HCT116 (cell line): ENCODE results near the gene GJA10. TPM values are rescaled to one million over a fixed set of nuclear protein-coding genes. Genes with fewer than 3 reads are reported as not detected.

Source experiments
- ATAC-seq: fragments of 200-7000 bp; cut with Tn5 transposase; 2 replicates; pipeline ENCODE4 v1.9.1; 2020; ENCODE audit warnings: mild to moderate bottlenecking, moderate library complexity
- BruUV-seq: library from RNA; stranded (reverse); fragments of 400-500 nt; replicated peaks from 2 replicates; lab custom pipeline; 2021; lab: Mats Ljungman, UMichigan
- CTCF ChIA-PET: fragments of 300-600 bp; sonication (Branson Sonifier 250); formaldehyde crosslinking; loops from one replicate; lab custom pipeline; 2021; ENCODE audit warnings: antibody characterized with exemption; lab: Charles Lee
- POLR2A ChIA-PET: fragments of 300-600, 350-600 bp; sonication (Branson Sonifier 250); formaldehyde crosslinking; loops from one replicate; lab custom pipeline; 2021; ENCODE audit warnings: antibody characterized with exemption; lab: Charles Lee
- RAD21 ChIA-PET, 2 experiments: fragments of 300-600 bp; sonication (Branson Sonifier 250); formaldehyde crosslinking; loops; one replicate each; lab custom pipeline; 2023; ENCODE audit warnings: low total read pairs in 2 of 2; ENCODE audit not compliant: uncharacterized antibody in 2 of 2, unreplicated experiment in 2 of 2, low non-redundant PET in 1 of 2; lab: Charles Lee
- DNase-seq: peaks from one replicate; pipeline ENCODE4 v3.0.0-alpha.2; 2010; ENCODE audit warnings: low read depth, low spot score
- H2AFZ ChIP-seq: fragments of 200-600 bp; shearing (Covaris generic), sonication (generic); 2 replicates; pipeline ENCODE4 v1.6.1; 2017; ENCODE audit warnings: low read depth, mixed run types, mixed read lengths, antibody characterized with exemption, low read length; ENCODE audit not compliant: poor library complexity, severe bottlenecking
- H3K27ac ChIP-seq: 2 replicates; pipeline ENCODE4 v1.5.1; 2012; ENCODE audit warnings: low read depth, low read length
- H3K27me3 ChIP-seq: fragments of 200-600 bp; sonication (generic); 2 replicates; pipeline ENCODE4 v1.6.1; 2016; ENCODE audit warnings: mixed run types, low read length, mixed read lengths; ENCODE audit not compliant: insufficient read depth
- H3K36me3 ChIP-seq, 2 experiments: fragments of 200-500 bp in 1 of 2; fragments of 200-600 bp in 1 of 2; sonication (Bioruptor generic) in 1 of 2; sonication (generic) in 1 of 2; 2 replicates each; pipeline versions ENCODE4 v1.5.1 to v1.6.1; 2014 to 2016; ENCODE audit warnings: low read length in 2 of 2, inconsistent platforms in 1 of 2, mixed read lengths in 1 of 2, mixed run types in 1 of 2; ENCODE audit not compliant: insufficient read depth in 2 of 2, control insufficient read depth in 1 of 2
- H3K4me1 ChIP-seq, 2 experiments: fragments of 200-600 bp in 1 of 2; sonication (generic) in 1 of 2; 2 replicates each; pipeline versions ENCODE4 v1.5.1 to v1.6.1; 2012 to 2017; ENCODE audit warnings: low read length in 2 of 2, inconsistent platforms in 1 of 2, mild to moderate bottlenecking in 1 of 2, mixed read lengths in 1 of 2, mixed run types in 1 of 2, moderate library complexity in 1 of 2; ENCODE audit not compliant: insufficient read depth in 2 of 2, control insufficient read depth in 1 of 2
- H3K4me2 ChIP-seq: fragments of 200-600 bp; sonication (generic); 2 replicates; pipeline ENCODE4 v1.6.1; 2017; ENCODE audit warnings: mixed run types, low read length, mixed read lengths
- H3K4me3 ChIP-seq, 2 experiments: fragments of 200-600 bp in 1 of 2; sonication (generic) in 1 of 2; replicated peaks in 1 of 2; 2 replicates each; pipeline ENCODE4 v1.5.1; 2011 to 2016; ENCODE audit warnings: low read length in 2 of 2, control low read depth in 1 of 2, low read depth in 1 of 2, mild to moderate bottlenecking in 1 of 2, mixed read lengths in 1 of 2, mixed run types in 1 of 2
- H3K79me2 ChIP-seq: fragments of 200-600 bp; sonication (generic); 2 replicates; pipeline ENCODE4 v1.6.1; 2017; ENCODE audit warnings: mild to moderate bottlenecking, mixed run types, low read length, moderate library complexity, mixed read lengths; ENCODE audit not compliant: insufficient read depth
- H3K9ac ChIP-seq: fragments of 200-600 bp; sonication (generic); 2 replicates; pipeline ENCODE4 v1.6.1; 2016; ENCODE audit warnings: low read length, mixed read lengths
- H3K9me2 ChIP-seq: fragments of 200-600 bp; sonication (generic), shearing (Covaris generic); 2 replicates; pipeline ENCODE4 v1.6.1; 2017; ENCODE audit warnings: mixed run types, mild to moderate bottlenecking, moderate library complexity; ENCODE audit not compliant: insufficient read depth
- H3K9me3 ChIP-seq, 2 experiments: fragments of 200-500 bp in 1 of 2; fragments of 200-600 bp in 1 of 2; sonication (Bioruptor generic) in 1 of 2; sonication (generic) in 1 of 2; 2 replicates each; pipeline ENCODE4 v1.6.1; 2014 to 2017; ENCODE audit warnings: low read length in 2 of 2, mixed read lengths in 2 of 2, inconsistent platforms in 1 of 2, low read depth in 1 of 2, mild to moderate bottlenecking in 1 of 2, mixed run types in 1 of 2, moderate library complexity in 1 of 2; ENCODE audit not compliant: control insufficient read depth in 1 of 2, insufficient read depth in 1 of 2
- H4K20me1 ChIP-seq: fragments of 200-600 bp; sonication (generic), shearing (Covaris generic); 2 replicates; pipeline ENCODE4 v1.6.1; 2017; ENCODE audit warnings: mixed run types, mild to moderate bottlenecking, moderate library complexity; ENCODE audit not compliant: insufficient read depth
- CBX3 ChIP-seq: IDR thresholded peaks from 2 replicates; pipeline ENCODE4 v1.6.1; 2012; ENCODE audit warnings: low read depth
- EGR1 ChIP-seq: IDR thresholded peaks from 2 replicates; pipeline ENCODE4 v1.6.1; 2012; ENCODE audit warnings: low read depth
- ELF1 ChIP-seq: IDR thresholded peaks from 2 replicates; pipeline ENCODE4 v1.6.1; 2012; ENCODE audit warnings: low read depth, borderline replicate concordance
- EZH2 ChIP-seq: fragments of 200-600 bp; sonication (generic); IDR thresholded peaks from 2 replicates; pipeline ENCODE4 v1.6.1; 2017; ENCODE audit warnings: antibody characterized with exemption, mixed run types
- EZH2phosphoT487 ChIP-seq: fragments of 200-600 bp; IDR thresholded peaks from 2 replicates; pipeline ENCODE4 v1.6.1; 2018; ENCODE audit warnings: antibody characterized with exemption, borderline replicate concordance
- RAD21 ChIP-seq: IDR thresholded peaks from 2 replicates; pipeline ENCODE4 v1.6.1; 2012; ENCODE audit warnings: low read depth, mild to moderate bottlenecking
- YY1 ChIP-seq: IDR thresholded peaks from 2 replicates; pipeline ENCODE4 v1.6.1; 2011; ENCODE audit warnings: low read length, low read depth, moderate library complexity, mild to moderate bottlenecking; ENCODE audit not compliant: insufficient replicate concordance; ENCODE audit errors: extremely low read depth
- intact Hi-C: fragments of 100-400 bp; cut with micrococcal nuclease; formaldehyde crosslinking; loops from 2 replicates; pipeline ENCODE4 v1.10.0; 2022
- total RNA-seq: library from RNA; stranded (reverse); gene quantifications from one replicate; pipeline ENCODE4 v1.2.1, GENCODE V29; 2021; ENCODE audit not compliant: unreplicated experiment
- TF ChIP-seq, protein P1 (sequence below), 3 experiments: fragments of 200-600 bp in 1 of 3; sonication (generic) in 1 of 3; IDR thresholded peaks in 2 of 3; conservative IDR thresholded peaks in 1 of 3; 2 replicates each; pipeline ENCODE4 v1.5.1; 2012 to 2017; ENCODE audit warnings: low read depth in 2 of 3, low read length in 2 of 3, antibody characterized with exemption in 1 of 3, borderline replicate concordance in 1 of 3, control low read depth in 1 of 3, mild to moderate bottlenecking in 1 of 3, mixed read lengths in 1 of 3, mixed run types in 1 of 3, moderate library complexity in 1 of 3; ENCODE audit not compliant: insufficient read depth in 1 of 3

GJA10 gene
- total RNA-seq, 1 experiment from 2014 or later, result not detected

DNA sequence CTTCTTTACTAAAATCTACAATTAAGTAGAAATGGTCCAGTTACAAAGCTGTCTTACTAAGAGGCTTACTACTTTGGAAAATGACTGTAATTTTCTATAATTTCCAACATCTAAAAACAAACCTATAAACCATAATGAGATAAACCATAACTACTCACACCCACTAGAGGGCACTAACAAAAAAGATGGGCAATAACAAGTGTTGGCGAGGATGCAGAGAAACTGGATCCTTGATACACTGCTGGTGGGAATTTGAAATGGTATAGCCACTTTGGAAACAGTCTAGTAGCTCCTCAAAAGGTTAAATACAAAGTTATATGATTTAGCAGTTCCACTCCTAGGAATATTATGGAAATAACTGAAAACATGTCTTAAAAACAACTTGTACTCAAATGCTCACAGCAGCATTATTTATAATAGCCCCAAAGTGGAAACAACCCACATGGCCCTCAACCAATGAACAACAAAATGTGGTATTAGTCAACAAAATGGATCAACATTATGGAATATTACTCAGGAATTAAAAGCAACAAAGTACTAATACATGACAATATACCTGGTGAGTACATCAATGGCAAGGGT is 50.6 kb downstream of the GJA10 start:
- no peak overlapping the region for H3K4me3 ChIP-seq
- no peaks in the 10 kb centered on the region for H4K20me1 ChIP-seq
- intact Hi-C loops, result loop anchor here (5.0 to 10.0 kb wide), 2 partner anchors 340 to 627 kb away; no protein-coding TSS in a partner anchor
- ChIA-PET RAD21 (no interaction called here), POLR2A (no interaction called here)
- DNase-seq, result peak; percentile 10
- H3K36me3 ChIP-seq, result no peaks in the 10 kb centered on the region
- no peaks in the 10 kb centered on the region for H3K79me2 ChIP-seq
- peak; percentile 71 for ATAC-seq
- H3K4me1 ChIP-seq, result no peaks in the 10 kb centered on the region
- H3K9me2 ChIP-seq, result no peaks in the 10 kb centered on the region
- no peak overlapping the region for H3K9ac ChIP-seq
- no peak overlapping the region for H2AFZ ChIP-seq
- BruUV-seq, result no TSS peak
- TF ChIP-seq, protein P1, sequence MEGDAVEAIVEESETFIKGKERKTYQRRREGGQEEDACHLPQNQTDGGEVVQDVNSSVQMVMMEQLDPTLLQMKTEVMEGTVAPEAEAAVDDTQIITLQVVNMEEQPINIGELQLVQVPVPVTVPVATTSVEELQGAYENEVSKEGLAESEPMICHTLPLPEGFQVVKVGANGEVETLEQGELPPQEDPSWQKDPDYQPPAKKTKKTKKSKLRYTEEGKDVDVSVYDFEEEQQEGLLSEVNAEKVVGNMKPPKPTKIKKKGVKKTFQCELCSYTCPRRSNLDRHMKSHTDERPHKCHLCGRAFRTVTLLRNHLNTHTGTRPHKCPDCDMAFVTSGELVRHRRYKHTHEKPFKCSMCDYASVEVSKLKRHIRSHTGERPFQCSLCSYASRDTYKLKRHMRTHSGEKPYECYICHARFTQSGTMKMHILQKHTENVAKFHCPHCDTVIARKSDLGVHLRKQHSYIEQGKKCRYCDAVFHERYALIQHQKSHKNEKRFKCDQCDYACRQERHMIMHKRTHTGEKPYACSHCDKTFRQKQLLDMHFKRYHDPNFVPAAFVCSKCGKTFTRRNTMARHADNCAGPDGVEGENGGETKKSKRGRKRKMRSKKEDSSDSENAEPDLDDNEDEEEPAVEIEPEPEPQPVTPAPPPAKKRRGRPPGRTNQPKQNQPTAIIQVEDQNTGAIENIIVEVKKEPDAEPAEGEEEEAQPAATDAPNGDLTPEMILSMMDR (IDR thresholded peaks at IDR 0.05 in 2 of 3, conservative IDR thresholded peaks at IDR 0.05 in 1 of 3; ENCODE audit: borderline replicate concordance in 1 of 3, insufficient read depth in 1 of 3, low read depth in 2 of 3, low read length in 2 of 3), result peak; percentile 52 to 81 (median 53); a peak in 5 of 6 replicates
- TF ChIP-seq EZH2phosphoT487 (no peak), YY1 (no peak), EGR1 (no peak), EZH2 (no peak), CBX3 (peak; percentile 51; the same call in 1 of the 2 replicates), RAD21 (peak; percentile 63), ELF1 (no peak)
- TF ChIP-seq, all 23 proteins: peak for 3
- Histone ChIP-seq H3K27ac (no peak overlapping the region), H3K9me3 (no peaks in the 10 kb centered on the region), H3K27me3 (no peaks in the 10 kb centered on the region), H3K4me2 (no peak overlapping the region)
- CTCF ChIA-PET, result interaction anchor here (0.9 kb wide), 1 partner anchor 534 kb away, joined by 4 read pairs; no protein-coding TSS in a partner anchor

Other genes with a start within 250 kb of the GJA10 start
- 53.6 TPM for gene MDN1, start 74.7 kb upstream of the GJA10 start, total RNA-seq
- gene CASP8AP2, start 64.6 kb upstream of the GJA10 start, total RNA-seq, result 18.6 TPM